GM23338 (cell line): Measurements from ENCODE around the gene UPK2. TPM values are rescaled to one million over a fixed set of nuclear protein-coding genes. Genes with fewer than 3 reads are reported as not detected.
A peak's percentile ranks its signal among the peaks of the same experiment; 100 is the strongest.

Experiments used
- ATAC-seq: fragments of 200-7000 bp; cut with Tn5 transposase; 3 replicates; pipeline ENCODE4 v1.9.1; 2020
- DNase-seq: peaks from one replicate; pipeline ENCODE4 v3.0.0-alpha.2; 2015; ENCODE audit warnings: low spot score
- H2AFZ ChIP-seq: fragments of 200-600 bp; sonication (generic); 2 replicates; pipeline ENCODE4 v1.8.0; 2016; ENCODE audit warnings: antibody characterized with exemption, mild to moderate bottlenecking, moderate library complexity
- H3F3A ChIP-seq: fragments of 200-600 bp; sonication (generic); replicated peaks from 2 replicates; pipeline ENCODE4 v1.8.0; 2017; ENCODE audit warnings: antibody characterized with exemption, mixed run types, low read depth
- H3K27ac ChIP-seq: fragments of 200-600 bp; sonication (generic); 2 replicates; pipeline ENCODE4 v1.6.1; 2016; ENCODE audit warnings: low read depth
- H3K27me3 ChIP-seq: fragments of 200-600 bp; sonication (generic); 2 replicates; pipeline ENCODE4 v1.8.0; 2016; ENCODE audit warnings: mild to moderate bottlenecking, mixed run types, moderate library complexity; ENCODE audit not compliant: insufficient read depth
- H3K36me3 ChIP-seq: fragments of 200-600 bp; sonication (generic); 2 replicates; pipeline ENCODE4 v1.8.0; 2016; ENCODE audit warnings: mild to moderate bottlenecking; ENCODE audit not compliant: insufficient read depth
- H3K4me1 ChIP-seq: fragments of 200-600 bp; sonication (generic); 2 replicates; pipeline ENCODE4 v1.8.0; 2016; ENCODE audit warnings: mild to moderate bottlenecking, moderate library complexity; ENCODE audit not compliant: insufficient read depth
- H3K4me2 ChIP-seq: fragments of 200-600 bp; sonication (generic); 2 replicates; pipeline ENCODE4 v1.7.1; 2017; ENCODE audit warnings: mixed run types
- H3K4me3 ChIP-seq: fragments of 200-600 bp; sonication (generic); 2 replicates; pipeline ENCODE4 v1.6.1; 2016; ENCODE audit warnings: mixed run types
- H3K79me2 ChIP-seq: fragments of 200-600 bp; sonication (generic); replicated peaks from 2 replicates; pipeline ENCODE4 v1.8.0; 2017; ENCODE audit warnings: mild to moderate bottlenecking; ENCODE audit not compliant: insufficient read depth
- H3K9me2 ChIP-seq: fragments of 200-600 bp; sonication (generic); 2 replicates; pipeline ENCODE4 v1.8.0; 2017; ENCODE audit not compliant: insufficient read depth
- H4K20me1 ChIP-seq: fragments of 200-600 bp; sonication (generic); replicated peaks from 2 replicates; pipeline ENCODE4 v1.8.0; 2017; ENCODE audit warnings: mild to moderate bottlenecking; ENCODE audit not compliant: insufficient read depth
- H3K27ac Mint-ChIP-seq: 2 replicates; pipeline ENCODE4 v1.8.0; 2020; ENCODE audit warnings: inconsistent platforms, mild to moderate bottlenecking, moderate library complexity, mixed read lengths
- H3K27me3 Mint-ChIP-seq: 3 replicates; pipeline ENCODE4 v1.8.0; 2022; ENCODE audit warnings: low read depth, mild to moderate bottlenecking, moderate library complexity, mixed read lengths, inconsistent platforms; ENCODE audit not compliant: insufficient read depth, poor library complexity
- H3K36me3 Mint-ChIP-seq: 3 replicates; pipeline ENCODE4 v1.8.0; 2021; ENCODE audit warnings: low read depth, mild to moderate bottlenecking, inconsistent platforms, moderate library complexity, mixed read lengths
- H3K4me1 Mint-ChIP-seq: 3 replicates; pipeline ENCODE4 v1.8.0; 2020; ENCODE audit warnings: mild to moderate bottlenecking, inconsistent platforms, mixed read lengths
- H3K4me3 Mint-ChIP-seq: 3 replicates; pipeline ENCODE4 v1.8.0; 2021; ENCODE audit warnings: moderate library complexity, mild to moderate bottlenecking, inconsistent platforms, mixed read lengths
- H3K9me3 Mint-ChIP-seq: 3 replicates; pipeline ENCODE4 v1.8.0; 2020; ENCODE audit warnings: moderate library complexity, mild to moderate bottlenecking, inconsistent platforms, mixed read lengths
- EZH2phosphoT487 ChIP-seq: fragments of 200-600 bp; sonication (generic); IDR thresholded peaks from one replicate; pipeline ENCODE4 v1.8.1; 2018; ENCODE audit warnings: antibody characterized with exemption; ENCODE audit not compliant: unreplicated experiment
- STAT1 ChIP-seq: IDR thresholded peaks from one replicate; pipeline ENCODE4 v1.6.1; 2016; ENCODE audit warnings: antibody characterized with exemption; ENCODE audit not compliant: unreplicated experiment
- ZNF114 ChIP-seq: fragments of 250-450 bp; sonication (Bioruptor Pico); IDR thresholded peaks from 2 replicates; pipeline ENCODE4 v1.5.0; 2020; ENCODE audit warnings: mild to moderate bottlenecking, moderate library complexity
- polyA plus RNA-seq: library from polyadenylated mRNA; unstranded; fragments of >200 nt; fragmentation: Nextera tagmentation; extraction: Ambion mirVana; gene quantifications from 2 replicates; pipeline ENCODE4 v1.2.1, GENCODE V29; 2016
- total RNA-seq: library from RNA; depleted of rRNA; stranded (reverse); fragments of >200 nt; shearing (Covaris generic); gene quantifications from 2 replicates; pipeline ENCODE4 v1.2.3, GENCODE V29; 2014
- TF ChIP-seq, protein P1 (sequence below): fragments of 250-450 bp; sonication (Bioruptor Pico); IDR thresholded peaks from 2 replicates; pipeline ENCODE4 v1.5.0; 2020; ENCODE audit warnings: mild to moderate bottlenecking, moderate library complexity
- TF ChIP-seq, protein P2 (sequence below): IDR thresholded peaks from 2 replicates; pipeline ENCODE4 v1.6.1; 2016; ENCODE audit warnings: antibody characterized with exemption

Gene UPK2
- total and polyA plus RNA-seq, 2 experiments from 2014 or later, result 0.74 TPM; not detected in 1

DNA sequence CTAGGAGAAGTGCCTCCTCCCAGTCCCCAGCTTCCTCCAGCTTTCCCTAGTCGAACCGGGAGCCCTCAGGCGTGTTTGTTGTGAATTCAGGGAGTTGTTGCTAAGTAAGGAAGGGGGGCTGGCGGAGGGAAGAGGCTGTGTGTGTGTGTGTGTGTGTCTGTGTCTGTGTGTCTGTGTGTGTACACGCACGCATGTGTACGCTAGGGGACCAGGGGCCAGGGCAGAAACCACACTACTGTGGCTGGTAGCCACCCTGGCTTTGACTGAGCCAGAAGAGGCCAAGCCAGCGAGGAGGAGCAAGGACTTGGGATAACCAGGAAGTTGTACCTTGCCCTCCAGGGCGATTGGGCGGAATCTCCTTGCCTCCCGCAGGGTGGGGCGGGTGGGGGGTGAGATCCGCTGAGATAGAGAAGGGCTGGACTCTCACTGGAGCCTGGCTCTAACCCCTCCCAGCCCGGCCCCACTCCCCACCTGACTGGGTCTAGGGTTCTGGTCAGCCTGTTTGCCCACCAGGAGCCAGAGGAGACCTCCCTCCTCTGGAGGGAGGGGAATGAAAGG, 37.9 kb upstream of the UPK2 start (continued):
- TF ChIP-seq, protein P1, sequence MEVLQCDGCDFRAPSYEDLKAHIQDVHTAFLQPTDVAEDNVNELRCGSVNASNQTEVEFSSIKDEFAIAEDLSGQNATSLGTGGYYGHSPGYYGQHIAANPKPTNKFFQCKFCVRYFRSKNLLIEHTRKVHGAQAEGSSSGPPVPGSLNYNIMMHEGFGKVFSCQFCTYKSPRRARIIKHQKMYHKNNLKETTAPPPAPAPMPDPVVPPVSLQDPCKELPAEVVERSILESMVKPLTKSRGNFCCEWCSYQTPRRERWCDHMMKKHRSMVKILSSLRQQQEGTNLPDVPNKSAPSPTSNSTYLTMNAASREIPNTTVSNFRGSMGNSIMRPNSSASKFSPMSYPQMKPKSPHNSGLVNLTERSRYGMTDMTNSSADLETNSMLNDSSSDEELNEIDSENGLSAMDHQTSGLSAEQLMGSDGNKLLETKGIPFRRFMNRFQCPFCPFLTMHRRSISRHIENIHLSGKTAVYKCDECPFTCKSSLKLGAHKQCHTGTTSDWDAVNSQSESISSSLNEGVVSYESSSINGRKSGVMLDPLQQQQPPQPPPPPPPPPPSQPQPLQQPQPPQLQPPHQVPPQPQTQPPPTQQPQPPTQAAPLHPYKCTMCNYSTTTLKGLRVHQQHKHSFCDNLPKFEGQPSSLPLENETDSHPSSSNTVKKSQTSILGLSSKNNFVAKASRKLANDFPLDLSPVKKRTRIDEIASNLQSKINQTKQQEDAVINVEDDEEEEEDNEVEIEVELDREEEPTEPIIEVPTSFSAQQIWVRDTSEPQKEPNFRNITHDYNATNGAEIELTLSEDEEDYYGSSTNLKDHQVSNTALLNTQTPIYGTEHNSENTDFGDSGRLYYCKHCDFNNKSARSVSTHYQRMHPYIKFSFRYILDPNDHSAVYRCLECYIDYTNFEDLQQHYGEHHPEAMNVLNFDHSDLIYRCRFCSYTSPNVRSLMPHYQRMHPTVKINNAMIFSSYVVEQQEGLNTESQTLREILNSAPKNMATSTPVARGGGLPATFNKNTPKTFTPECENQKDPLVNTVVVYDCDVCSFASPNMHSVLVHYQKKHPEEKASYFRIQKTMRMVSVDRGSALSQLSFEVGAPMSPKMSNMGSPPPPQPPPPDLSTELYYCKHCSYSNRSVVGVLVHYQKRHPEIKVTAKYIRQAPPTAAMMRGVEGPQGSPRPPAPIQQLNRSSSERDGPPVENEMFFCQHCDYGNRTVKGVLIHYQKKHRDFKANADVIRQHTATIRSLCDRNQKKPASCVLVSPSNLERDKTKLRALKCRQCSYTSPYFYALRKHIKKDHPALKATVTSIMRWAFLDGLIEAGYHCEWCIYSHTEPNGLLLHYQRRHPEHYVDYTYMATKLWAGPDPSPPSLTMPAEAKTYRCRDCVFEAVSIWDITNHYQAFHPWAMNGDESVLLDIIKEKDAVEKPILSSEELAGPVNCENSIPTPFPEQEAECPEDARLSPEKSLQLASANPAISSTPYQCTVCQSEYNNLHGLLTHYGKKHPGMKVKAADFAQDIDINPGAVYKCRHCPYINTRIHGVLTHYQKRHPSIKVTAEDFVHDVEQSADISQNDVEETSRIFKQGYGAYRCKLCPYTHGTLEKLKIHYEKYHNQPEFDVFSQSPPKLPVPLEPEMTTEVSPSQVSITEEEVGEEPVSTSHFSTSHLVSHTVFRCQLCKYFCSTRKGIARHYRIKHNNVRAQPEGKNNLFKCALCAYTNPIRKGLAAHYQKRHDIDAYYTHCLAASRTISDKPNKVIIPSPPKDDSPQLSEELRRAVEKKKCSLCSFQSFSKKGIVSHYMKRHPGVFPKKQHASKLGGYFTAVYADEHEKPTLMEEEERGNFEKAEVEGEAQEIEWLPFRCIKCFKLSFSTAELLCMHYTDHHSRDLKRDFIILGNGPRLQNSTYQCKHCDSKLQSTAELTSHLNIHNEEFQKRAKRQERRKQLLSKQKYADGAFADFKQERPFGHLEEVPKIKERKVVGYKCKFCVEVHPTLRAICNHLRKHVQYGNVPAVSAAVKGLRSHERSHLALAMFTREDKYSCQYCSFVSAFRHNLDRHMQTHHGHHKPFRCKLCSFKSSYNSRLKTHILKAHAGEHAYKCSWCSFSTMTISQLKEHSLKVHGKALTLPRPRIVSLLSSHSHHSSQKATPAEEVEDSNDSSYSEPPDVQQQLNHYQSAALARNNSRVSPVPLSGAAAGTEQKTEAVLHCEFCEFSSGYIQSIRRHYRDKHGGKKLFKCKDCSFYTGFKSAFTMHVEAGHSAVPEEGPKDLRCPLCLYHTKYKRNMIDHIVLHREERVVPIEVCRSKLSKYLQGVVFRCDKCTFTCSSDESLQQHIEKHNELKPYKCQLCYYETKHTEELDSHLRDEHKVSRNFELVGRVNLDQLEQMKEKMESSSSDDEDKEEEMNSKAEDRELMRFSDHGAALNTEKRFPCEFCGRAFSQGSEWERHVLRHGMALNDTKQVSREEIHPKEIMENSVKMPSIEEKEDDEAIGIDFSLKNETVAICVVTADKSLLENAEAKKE (CRISPR knock-in tag), result no peak
- TF ChIP-seq, protein P2, sequence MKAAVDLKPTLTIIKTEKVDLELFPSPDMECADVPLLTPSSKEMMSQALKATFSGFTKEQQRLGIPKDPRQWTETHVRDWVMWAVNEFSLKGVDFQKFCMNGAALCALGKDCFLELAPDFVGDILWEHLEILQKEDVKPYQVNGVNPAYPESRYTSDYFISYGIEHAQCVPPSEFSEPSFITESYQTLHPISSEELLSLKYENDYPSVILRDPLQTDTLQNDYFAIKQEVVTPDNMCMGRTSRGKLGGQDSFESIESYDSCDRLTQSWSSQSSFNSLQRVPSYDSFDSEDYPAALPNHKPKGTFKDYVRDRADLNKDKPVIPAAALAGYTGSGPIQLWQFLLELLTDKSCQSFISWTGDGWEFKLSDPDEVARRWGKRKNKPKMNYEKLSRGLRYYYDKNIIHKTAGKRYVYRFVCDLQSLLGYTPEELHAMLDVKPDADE, result no peak
- TF ChIP-seq EZH2phosphoT487 (no peak), ZNF114 (CRISPR knock-in tag) (no peak)

DNA sequence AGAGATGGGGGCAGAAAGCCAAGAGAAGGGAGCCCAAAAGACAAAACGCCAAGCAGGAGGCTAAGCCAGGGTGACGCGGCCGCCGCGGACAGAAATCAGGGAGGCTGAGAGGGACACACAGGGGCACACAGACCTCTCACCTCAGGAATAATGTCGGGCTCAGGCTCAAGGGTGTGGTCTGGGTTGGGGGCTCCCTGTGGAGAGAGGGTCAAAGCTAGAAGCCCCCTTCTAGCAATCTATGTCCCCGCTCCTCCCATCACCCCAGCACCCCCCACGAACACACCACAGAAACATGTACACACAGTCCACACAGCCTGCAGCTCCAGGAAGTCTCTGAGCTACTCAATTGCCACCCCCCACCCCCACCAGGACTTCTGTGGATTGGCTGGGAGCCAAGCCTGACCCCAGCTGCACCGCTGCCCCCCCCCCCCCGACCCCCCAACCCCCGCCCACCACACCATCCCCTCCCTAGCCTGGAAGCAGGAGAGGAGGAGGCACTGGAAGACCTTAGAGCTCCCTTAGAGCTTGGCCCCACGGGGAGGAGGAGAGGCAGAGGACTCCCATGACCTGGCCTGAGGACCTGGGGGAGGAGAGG, 37.3 kb upstream of the UPK2 start:
- Mint-ChIP-seq H3K27ac (peak overlapping the region; percentile 97), H3K9me3 (no peaks in the 10 kb centered on the region), H3K4me3 (peak overlapping the region; percentile 67), H3K4me1 (peaks cover 86% of the 10 kb centered on the region), H3K27me3 (peaks cover 30% of the 10 kb centered on the region), H3K36me3 (peaks cover 7% of the 10 kb centered on the region)
- peak overlapping the region; percentile 98 for H3K4me3 ChIP-seq
- no peaks in the 10 kb centered on the region for H3K9me2 ChIP-seq
- no peaks in the 10 kb centered on the region for H3K36me3 ChIP-seq
- H3K79me2 ChIP-seq, result peaks cover 93% of the 10 kb centered on the region
- peak overlapping the region; percentile 97 for H3K27ac ChIP-seq
- H3K4me1 ChIP-seq, result peaks cover 95% of the 10 kb centered on the region
- no peaks in the 10 kb centered on the region for H3K27me3 ChIP-seq
- H3K4me2 ChIP-seq, result peak overlapping the region; percentile 99
- peaks cover 17% of the 10 kb centered on the region for H3F3A ChIP-seq
- DNase-seq, result no peak
- TF ChIP-seq, protein P1 (CRISPR knock-in tag), result no peak
- TF ChIP-seq ZNF114 (CRISPR knock-in tag), result no peak
- TF ChIP-seq STAT1, result no peak
- peaks cover 10% of the 10 kb centered on the region; the same call in 1 of the 2 replicates for H4K20me1 ChIP-seq
- ATAC-seq, result peak; percentile 0; the same call in 2 of the 3 replicates
- H2AFZ ChIP-seq, result no peak overlapping the region
